ENCODE results near the gene CCDC102A.
"Not testable (repeated sequence)": the region's sequence is repeated elsewhere in the genome, so short reads cannot be mapped to it uniquely, and the experiment has no call there.

CCDC102A gene

GRCh38 chr16:57502048-57502775, 34.2 kb downstream of the CCDC102A start:
- no peak for DNase-seq (ENCODE audit: low read depth, low spot score)

DNA sequence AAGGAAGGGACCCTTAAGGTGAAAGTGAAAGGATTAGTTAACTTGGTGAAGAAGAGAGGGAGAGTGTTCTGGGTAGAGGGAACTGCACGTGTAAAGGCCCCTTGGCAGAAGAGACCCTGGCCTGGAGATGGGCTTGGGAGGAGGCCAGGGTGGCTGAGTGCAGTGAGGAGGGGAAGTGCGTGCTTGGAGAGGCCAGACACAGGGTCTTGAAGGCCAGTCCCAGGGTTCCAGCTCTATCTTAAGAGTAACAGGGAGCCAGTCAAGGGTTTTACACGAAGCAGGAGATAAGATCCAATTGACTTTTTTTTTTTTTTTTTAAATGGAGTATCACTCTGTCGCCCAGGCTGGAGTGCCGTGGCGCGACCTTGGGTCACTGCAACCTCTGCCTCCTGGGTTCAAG, 34.9 kb downstream of the CCDC102A start:
- no peak for DNase-seq (ENCODE audit: low read depth, low spot score)

GRCh38 chr16:57500578-57501111, 35.7 kb downstream of the CCDC102A start:
- DNase-seq (ENCODE audit: low read depth, low spot score): no peak

GRCh38 chr16:57499941-57500340, 36.4 kb downstream of the CCDC102A start:
- DNase-seq (ENCODE audit: low read depth, low spot score): not testable (repeated sequence)

GRCh38 chr16:57498031-57498430, 38.3 kb downstream of the CCDC102A start:
- DNase-seq (ENCODE audit: low read depth, low spot score): no peak

- DNase-seq (ENCODE audit: low read depth, low spot score): no peak
Observed at GRCh38 chr16:57497121-57497520, 39.2 kb downstream of the CCDC102A start.

- DNase-seq (ENCODE audit: low read depth, low spot score): no peak
Observed at GRCh38 chr16:57493767-57494166, 42.6 kb downstream of the CCDC102A start.

DNA sequence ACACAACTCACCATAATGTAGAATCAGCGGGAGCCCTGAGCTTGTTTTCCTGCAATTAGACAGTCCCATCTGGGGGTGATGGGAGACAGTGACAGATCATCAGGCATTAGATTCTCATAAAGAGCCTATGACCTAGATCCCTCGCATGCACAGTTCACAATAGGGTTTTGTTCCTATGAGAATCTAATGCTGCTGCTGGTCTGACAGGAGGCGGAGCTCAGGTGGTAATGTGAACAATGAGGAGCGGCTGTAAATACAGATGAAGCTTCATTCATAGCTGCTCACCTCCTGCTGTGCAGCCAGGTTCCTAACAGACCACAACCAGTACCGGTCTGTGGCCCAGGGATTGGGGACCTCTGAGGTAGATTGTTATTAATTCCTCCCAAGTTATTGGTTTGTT, 47.1 kb downstream of the CCDC102A start:
- no peak for DNase-seq (ENCODE audit: low read depth, low spot score)

DNA sequence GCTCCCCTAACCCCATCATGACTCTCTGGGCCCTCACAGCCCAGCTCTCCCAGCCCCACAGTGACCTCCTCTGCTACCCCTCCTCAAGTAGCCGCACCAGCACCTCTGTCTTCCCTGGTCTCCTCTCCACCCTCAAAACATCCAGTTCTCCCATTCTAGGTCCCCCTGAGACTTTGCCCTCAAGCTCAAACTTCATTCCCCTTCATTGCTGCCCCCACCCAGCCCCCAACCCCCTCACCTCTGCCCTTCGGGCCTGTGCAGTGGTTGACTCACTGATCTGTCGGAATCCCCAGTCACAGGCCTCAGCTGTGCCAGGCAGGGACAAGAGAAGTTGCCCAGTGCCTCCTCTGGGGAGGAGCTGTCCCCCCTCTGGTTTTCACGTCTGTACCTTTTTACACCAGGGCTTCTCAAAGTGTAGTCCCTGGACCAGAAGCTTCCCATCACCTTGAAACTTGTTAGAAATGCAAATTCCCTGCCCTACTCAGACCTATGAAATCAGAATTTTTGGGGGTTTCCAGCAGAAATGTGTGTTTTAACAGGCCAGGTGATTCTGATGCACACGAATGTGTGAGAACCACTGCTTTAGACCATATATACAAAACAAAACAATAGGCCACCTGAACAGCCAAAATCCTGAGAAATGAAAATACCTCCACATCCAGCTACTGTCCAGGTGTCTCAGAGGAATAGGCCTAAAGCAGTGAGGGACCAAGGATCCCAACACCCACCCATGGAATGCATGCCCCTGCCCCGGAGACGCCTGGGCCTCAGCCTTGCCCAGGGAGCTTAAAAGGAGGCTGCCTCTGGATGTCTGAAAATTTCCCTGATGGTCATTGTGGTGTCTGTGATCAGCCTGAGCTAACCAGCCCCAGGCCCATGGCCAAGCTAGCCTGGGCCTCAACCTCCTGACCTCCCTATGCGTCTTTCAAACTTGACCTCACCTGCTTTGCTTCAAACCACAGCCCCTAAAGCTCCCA, 49.2 kb downstream of the CCDC102A start:
- no peak for DNase-seq (ENCODE audit: low read depth, low spot score)

GRCh38 chr16:57485916-57486857, 50.2 kb downstream of the CCDC102A start, which contains the start of gene DOK4:
TSS of gene DOK4 (minus strand) at chr16:57486493. CDS start at chr16:57479507, 6,986 bp downstream.
- no peak for DNase-seq (ENCODE audit: low read depth, low spot score)

DNA sequence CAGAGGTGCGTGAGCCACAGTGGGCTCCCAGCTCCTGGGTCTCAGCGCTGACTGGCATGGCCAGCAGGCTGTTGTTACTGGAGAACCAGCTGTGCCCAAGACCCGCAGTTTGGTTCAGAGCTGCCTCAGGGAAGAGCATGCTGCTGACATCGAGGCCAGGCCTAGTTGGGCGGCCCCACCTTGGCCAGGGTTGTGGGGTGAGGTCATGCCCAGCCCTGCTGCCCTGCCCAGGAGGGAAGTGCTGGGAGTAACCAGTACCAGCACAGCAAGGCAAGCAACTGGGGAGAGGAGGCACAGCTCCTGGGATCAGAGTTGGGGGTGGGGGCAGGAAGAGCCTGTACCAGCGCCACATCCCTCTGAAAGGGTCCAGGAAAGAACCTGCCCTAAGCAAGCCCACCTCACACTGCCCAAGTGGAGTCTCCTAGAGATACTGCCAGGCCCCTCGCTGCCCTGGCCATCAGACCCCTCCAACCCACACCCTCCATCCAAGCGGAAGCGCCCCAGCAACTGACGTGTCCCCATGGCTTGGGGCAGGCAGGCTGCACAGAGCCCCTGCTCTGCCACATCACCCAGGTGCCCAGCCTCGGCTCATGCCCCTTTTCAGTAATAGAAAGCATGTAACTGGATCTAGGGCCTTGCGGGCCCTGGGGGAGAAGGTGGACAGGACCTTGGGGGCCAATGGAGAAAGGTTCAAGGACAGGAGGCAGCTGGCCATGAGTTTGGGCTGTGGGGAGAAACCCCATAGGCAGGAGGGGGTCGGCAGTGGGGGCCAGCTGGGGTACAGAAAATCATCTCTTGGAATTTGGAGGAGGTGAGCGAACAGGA, 51.1 kb downstream of the CCDC102A start:
- no peak for DNase-seq (ENCODE audit: low read depth, low spot score)

GRCh38 chr16:57484515-57485005, 51.8 kb downstream of the CCDC102A start:
- DNase-seq (ENCODE audit: low read depth, low spot score): no peak

DNA sequence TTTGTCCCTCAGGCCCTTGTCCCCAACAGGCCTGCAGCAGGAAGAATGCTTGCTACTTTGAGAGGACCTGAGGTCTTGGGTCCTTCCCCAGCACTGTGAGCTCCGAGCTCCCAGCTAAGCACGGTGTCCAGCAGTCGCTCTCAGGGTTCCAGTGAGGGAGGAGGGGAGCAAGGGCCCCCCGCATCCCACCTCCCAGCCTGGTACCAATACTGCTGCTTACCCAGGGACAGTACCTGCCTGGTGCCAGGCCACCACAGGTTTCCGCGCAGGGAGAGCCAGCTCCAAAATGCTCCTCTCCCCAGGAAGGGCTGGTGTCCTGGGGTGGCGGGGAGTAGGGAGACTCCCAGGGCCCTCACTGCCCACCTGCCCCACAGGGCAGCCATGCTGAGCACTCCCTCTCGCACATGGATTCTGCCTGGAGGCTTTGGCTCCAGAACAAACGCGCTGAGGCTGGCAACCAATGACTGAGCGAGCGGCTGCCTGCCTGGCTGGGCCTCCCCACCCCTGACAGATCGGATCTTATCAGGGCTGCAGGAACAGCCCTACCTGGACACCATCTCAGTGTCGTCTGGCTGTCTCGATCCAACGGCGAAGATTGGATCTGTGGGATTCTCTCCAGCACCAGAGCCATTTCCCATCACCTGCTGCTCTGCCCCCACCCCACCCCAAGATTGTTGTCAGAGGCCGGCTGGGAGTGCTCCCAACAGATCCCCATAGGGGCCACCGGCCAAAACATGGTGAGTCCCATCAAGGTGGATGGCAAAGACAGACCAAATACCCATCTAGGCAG, 52.5 kb downstream of the CCDC102A start:
- DNase-seq (ENCODE audit: low read depth, low spot score): no peak

- DNase-seq (ENCODE audit: low read depth, low spot score): no peak
Observed at GRCh38 chr16:57482845-57483545, 53.4 kb downstream of the CCDC102A start.

DNA sequence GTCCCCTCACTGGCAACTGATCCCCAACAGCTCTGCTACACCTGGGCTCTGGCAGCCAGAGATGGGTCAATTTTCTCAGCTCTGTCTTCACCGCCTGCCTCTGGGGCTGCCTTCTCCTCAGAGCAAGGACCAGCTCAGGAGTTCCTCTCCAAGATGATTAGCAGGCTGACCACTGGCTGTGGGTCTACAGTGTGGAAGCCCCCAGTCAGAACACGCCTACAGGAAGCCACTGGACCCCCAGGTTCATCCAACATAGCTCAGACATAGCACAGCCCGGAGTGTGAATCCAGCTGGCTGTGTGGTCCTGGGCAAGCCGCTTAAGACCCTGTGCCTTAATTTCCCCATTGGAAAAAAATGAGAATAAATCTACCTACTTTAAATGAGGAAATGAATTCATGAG, 55.0 kb downstream of the CCDC102A start:
- DNase-seq (ENCODE audit: low read depth, low spot score): no peak

DNA sequence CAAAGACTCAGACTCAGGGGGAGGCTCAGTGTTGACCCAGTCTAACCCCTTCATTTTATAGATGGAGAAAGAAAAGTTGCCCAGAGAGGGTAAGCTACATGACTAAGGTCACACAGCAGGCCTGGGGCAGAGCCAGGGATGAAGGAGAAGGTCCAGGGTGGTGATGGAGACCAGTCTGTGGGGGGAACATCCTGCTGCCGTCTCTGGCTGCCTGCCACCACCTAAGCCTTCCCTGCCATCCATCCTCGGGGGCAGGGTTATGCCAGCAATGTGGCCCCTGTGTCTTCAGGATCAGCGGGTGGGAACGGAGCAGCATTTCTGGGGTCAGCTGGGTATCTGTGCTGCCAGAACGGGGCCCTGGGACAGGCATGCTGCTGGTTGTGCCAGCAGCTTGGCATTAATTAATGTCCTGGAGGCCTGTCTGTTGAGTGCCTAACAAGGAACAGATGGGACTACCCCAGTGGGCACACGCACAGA, 55.6 kb downstream of the CCDC102A start:
- no peak for DNase-seq (ENCODE audit: low read depth, low spot score)

GRCh38 chr16:57479976-57480753, 56.2 kb downstream of the CCDC102A start:
- DNase-seq (ENCODE audit: low read depth, low spot score): no peak
